H1 (cell line): ENCODE measurements around the gene RARB.

Source experiments
- BACH1 ChIP-seq: IDR thresholded peaks from 2 replicates; pipeline ENCODE4 v1.6.1; 2012; ENCODE audit warnings: low read length, improper control_type of control experiment
- CEBPB ChIP-seq: IDR thresholded peaks from 2 replicates; pipeline ENCODE4 v1.6.1; 2012; ENCODE audit warnings: low read depth, low read length
- CREB1 ChIP-seq: IDR thresholded peaks from 2 replicates; pipeline ENCODE4 v1.6.1; 2012; ENCODE audit warnings: inconsistent platforms
- EP300 ChIP-seq, 2 experiments: IDR thresholded peaks; 1 replicate in 1 of 2; 2 replicates in 1 of 2; pipeline ENCODE4 v1.6.1; 2011 to 2012; ENCODE audit warnings: low read depth in 2 of 2, low read length in 2 of 2, mild to moderate bottlenecking in 2 of 2, borderline replicate concordance in 1 of 2, inconsistent platforms in 1 of 2, moderate library complexity in 1 of 2
- EZH2 ChIP-seq: fragments of 200-600 bp; sonication (generic); IDR thresholded peaks from 2 replicates; pipeline ENCODE4 v1.7.1; 2012; ENCODE audit warnings: low read depth, mild to moderate bottlenecking, moderate library complexity, low read length, inconsistent platforms; ENCODE audit not compliant: severe bottlenecking
- GABPA ChIP-seq: IDR thresholded peaks from 2 replicates; pipeline ENCODE4 v1.6.1; 2011; ENCODE audit warnings: mild to moderate bottlenecking, low read length, moderate library complexity, borderline replicate concordance; ENCODE audit not compliant: insufficient read depth
- POLR2A ChIP-seq, 2 experiments: IDR thresholded peaks; 1 replicate in 1 of 2; 2 replicates in 1 of 2; pipeline ENCODE4 v1.6.1; 2011; ENCODE audit warnings: low read depth in 2 of 2, low read length in 2 of 2, mild to moderate bottlenecking in 2 of 2; ENCODE audit errors: control extremely low read depth in 1 of 2
- POLR2AphosphoS5 ChIP-seq: IDR thresholded peaks from 2 replicates; pipeline ENCODE4 v1.6.1; 2011; ENCODE audit warnings: low read depth, low read length
- TF ChIP-seq, protein P1 (sequence below), 3 experiments: IDR thresholded peaks; 1 replicate in 2 of 3; 2 replicates in 1 of 3; pipeline versions ENCODE4 v1.5.1 to v1.6.1; 2011; ENCODE audit warnings: low read length in 3 of 3, mild to moderate bottlenecking in 3 of 3, inconsistent platforms in 2 of 3, low read depth in 1 of 3, moderate library complexity in 1 of 3; ENCODE audit not compliant: insufficient read depth in 1 of 3; ENCODE audit errors: control extremely low read depth in 1 of 3

- TF ChIP-seq, protein P1, sequence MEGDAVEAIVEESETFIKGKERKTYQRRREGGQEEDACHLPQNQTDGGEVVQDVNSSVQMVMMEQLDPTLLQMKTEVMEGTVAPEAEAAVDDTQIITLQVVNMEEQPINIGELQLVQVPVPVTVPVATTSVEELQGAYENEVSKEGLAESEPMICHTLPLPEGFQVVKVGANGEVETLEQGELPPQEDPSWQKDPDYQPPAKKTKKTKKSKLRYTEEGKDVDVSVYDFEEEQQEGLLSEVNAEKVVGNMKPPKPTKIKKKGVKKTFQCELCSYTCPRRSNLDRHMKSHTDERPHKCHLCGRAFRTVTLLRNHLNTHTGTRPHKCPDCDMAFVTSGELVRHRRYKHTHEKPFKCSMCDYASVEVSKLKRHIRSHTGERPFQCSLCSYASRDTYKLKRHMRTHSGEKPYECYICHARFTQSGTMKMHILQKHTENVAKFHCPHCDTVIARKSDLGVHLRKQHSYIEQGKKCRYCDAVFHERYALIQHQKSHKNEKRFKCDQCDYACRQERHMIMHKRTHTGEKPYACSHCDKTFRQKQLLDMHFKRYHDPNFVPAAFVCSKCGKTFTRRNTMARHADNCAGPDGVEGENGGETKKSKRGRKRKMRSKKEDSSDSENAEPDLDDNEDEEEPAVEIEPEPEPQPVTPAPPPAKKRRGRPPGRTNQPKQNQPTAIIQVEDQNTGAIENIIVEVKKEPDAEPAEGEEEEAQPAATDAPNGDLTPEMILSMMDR (IDR thresholded peaks at IDR 0.05; ENCODE audit: control extremely low read depth in 1 of 3, insufficient read depth in 1 of 3, low read depth in 1 of 3, low read length in 3 of 3), result no peak
- TF ChIP-seq CREB1 (no peak), BACH1 (no peak), POLR2A (IDR thresholded peaks at IDR 0.05; ENCODE audit: control extremely low read depth in 1 of 2, low read depth in 2 of 2, low read length in 2 of 2) (no peak), EZH2 (no peak), CEBPB (no peak), GABPA (no peak), EP300 (IDR thresholded peaks at IDR 0.05; ENCODE audit: borderline replicate concordance in 1 of 2, low read depth in 2 of 2, low read length in 2 of 2) (no peak), POLR2AphosphoS5 (no peak)
Observed at GRCh38 chr3:25576146-25576545, 148.1 kb downstream of the RARB start.
